Activated gamma-delta T cell treated with anti-CD3 and anti-CD28 coated beads, Interleukin-2, amount 50 U/mL, for 16 hours (primary cell): Measurements from ENCODE around the gene UBE3D.
"Not testable (repeated sequence)": the region's sequence is repeated elsewhere in the genome, so short reads cannot be mapped to it uniquely, and the experiment has no call there.

Experiments used
- DNase-seq: peaks from one replicate; pipeline ENCODE4 v3.0.0-alpha.2; 2020; ENCODE audit warnings: low read depth

UBE3D gene

DNA sequence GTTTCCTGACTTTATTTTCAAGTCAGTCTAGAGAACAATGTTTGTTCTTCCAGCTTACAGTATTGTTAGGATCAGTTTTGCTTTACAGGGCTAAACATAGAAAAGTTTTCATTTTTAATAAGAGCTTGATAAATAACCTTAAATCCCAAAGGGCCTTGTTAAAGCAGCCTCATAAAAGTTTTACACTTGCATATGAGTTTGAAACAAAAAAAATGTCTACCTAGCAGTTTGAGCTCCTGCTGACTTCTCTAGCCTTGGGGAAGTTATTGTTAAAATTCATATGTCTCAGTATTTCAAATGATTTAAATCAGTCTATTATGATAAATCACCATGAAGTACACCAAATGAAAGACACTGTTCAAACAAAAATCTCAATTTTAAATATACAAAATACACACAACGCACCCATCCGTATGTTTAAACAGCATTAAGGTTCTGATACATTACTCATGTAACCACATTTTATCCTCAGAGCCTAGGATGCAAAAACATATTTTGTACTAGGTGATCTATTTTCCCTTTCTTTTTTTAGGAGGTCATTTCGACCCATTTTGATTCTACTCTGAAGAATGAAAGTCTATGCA lies 87.2 kb downstream of the UBE3D start:
- no peak for DNase-seq

DNA sequence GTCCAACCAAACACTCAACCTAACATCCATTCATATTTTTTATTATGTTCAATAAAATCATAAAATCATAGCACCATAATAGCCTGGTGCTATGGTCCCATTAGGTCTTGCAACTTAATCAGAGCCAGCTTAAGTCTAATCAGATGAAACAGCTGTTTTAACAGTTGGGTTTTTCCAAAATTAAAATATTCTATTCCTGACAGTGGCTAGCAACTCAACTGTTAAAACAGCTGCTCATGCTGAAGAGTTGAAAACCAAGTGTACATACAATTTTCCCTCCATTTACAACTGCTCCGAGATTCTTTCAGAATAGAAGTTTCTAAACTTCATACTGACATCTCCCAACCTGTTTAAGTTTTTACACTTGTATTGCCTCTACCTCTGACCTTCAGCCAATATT lies 89.5 kb downstream of the UBE3D start:
- DNase-seq: no peak

DNA sequence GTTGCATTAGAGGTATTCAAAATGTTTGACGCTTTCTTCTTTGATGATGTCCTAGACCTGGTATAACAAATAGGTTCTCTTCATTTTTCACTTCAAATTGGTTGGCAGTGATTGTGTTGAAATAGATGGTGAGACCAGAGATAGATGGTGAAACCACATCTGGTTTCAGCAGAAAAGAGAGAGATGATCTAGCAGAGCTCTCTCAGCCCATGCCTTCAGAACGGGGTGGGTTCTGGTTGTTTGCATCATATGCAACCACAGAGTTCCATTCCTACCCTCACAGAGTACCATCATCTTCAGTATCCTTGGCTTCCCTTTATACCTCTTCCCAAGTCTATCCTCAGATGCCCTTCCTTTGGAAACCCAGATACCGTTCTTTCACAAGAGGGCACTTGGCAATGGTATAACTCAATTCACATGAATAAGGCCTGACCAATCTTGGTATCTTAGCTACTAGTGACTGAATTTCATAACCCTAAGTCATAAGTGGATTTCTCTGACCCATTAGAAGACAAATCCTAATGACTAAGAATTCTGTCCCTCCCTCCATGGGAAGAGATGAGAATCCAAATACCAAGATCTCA lies 93.7 kb downstream of the UBE3D start:
- no peak for DNase-seq

DNA sequence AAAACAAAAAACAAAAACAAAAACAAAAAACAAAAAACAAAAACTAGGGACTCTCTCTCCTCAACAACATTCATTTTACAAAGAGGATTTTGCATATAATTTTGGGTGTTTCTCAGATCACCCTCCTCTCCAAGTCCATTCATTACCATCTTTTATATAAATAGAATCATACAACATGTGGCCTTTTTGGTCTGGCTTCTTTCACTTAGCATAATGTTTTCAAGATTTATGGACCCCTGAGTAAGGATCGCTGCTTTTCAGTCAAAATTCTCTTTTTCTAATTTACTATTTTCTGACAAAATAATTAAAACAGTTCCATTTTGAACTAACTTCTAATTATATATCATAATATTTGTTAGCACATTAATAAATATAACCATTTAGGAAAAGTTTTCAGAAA lies 94.8 kb downstream of the UBE3D start:
- no peak for DNase-seq

DNA sequence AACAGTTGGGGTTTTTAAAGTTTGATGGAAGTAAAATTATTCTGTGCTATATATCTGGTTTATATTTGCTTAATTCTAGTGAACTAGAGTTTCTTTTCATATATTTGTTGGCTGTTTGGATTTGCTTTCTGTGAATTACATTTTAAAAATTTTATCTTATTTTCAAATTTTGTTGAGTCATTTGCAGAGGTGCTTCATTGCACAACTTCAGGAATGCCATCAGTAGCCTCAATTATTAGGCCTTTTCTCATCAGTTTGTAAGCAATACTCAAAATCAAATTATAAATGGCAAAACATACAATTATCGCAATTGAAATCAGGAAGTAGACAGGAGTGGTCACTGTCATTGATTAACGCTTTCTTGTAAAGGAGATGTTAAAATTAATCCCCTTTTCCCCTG lies 96.9 kb downstream of the UBE3D start:
- no peak for DNase-seq

DNA sequence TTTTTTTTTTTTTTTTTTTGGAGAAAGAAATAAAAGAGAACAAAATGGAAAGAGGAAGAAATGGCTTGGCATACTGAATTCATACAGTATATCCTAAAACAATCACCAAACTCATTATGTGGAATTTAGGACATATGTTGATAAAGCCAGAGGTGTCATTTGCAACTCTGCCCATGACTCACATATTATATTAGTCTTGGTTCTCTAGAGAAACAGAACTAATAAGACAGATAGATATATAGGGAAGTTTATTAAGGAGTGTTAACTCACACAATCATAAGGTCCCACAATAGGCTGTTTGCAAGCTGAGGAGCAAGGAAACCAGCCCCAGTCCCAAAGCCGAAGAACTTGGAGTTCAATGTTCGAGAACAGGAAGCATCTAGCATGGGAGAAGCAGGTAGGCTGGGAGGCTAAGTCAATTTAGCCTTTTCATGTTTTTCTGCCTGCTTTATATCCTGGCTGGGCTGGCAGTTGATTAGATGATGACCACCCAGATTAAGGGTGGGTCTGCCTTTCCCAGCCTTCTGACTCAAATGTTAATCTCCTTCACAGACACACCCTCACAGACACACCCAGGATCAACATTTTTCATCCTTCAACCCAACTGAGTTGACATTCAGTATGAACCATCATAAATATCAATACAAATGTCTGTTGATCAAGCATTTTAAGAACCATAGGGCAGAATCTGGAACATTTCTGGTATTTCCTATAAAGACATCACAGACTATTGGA lies 102.3 kb downstream of the UBE3D start:
- DNase-seq: no peak

GRCh38 chr6:82959385-82959941 lies 106.2 kb downstream of the UBE3D start:
- DNase-seq: no peak

DNA sequence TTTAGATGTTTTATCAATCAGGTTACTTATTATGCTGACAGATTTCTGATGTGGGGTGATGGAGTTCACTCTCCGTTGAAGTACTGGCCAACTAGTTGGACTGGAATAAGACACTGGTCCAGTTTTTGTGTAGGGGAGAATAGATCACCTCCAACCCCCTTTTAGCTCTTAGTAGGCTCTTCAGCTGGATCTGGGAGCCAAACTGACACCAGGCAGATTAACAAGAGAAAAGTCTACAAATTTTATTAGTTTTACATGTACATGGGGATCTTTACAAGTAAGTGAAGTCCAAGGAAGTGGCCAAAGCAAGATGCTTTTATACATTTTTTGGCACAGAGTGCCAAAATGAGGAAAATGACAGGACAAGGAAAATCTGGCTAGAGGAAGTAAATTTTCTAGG lies 107.1 kb downstream of the UBE3D start:
- no peak for DNase-seq

- DNase-seq: no peak
These were observed 107.8 kb downstream of the UBE3D start for GRCh38 chr6:82957868-82958245.

DNA sequence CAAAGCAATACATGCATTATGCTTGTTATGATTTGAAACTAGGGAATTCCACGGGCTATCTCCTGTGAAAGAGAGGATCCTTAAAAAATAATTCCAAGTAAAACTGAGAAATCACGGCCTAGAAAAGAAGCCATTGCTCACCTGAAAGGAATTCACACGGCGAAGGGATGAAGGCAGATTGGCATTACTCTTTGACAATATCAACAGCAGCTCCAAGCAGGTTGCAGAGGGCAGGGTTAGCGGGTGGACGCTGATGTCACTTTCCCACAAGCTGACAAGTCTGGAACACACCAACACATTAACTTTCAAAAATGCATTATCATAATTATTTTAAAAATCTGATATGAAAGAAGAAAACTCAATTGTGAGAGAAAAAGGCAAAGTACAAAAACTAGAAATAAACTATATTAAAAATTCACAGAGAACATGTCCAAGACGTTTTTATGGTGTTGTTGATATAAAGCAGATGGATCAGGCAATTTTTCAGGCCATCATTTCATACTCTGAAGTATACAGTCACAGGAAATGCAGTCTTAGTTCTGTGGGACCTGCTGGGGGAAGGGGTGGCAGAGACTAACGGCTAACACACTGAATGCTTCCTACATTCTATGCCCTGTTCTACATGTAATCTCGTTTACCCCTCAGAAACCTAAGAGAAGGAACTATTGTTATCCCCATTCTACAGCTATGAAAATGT lies 108.3 kb downstream of the UBE3D start:
- DNase-seq: no peak

- no peak for DNase-seq
These were observed 109.8 kb downstream of the UBE3D start for GRCh38 chr6:82955841-82956240.

- DNase-seq: no peak
These were observed 110.6 kb downstream of the UBE3D start for GRCh38 chr6:82954937-82955577.

- no peak for DNase-seq
These were observed 111.3 kb downstream of the UBE3D start for GRCh38 chr6:82954356-82954755.

DNA sequence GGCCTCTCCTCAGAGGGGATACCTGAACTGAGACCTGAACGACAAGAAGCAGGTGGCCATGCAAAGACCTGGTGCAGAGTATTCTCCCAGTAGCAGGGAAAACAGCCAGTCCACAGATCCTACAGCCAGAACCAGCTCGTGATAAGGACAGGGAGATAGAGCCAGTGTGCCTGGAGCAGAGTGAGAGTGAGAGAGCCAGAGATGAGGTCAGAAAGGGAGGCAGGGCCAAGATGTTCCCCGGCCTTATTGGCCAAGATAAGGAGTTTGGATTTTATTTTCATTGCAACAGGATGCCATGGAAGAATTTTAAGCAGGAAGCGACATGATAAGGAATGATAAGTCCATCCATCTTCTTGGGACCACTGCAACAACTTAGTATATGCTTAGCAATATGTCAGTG lies 111.8 kb downstream of the UBE3D start:
- no peak for DNase-seq

DNA sequence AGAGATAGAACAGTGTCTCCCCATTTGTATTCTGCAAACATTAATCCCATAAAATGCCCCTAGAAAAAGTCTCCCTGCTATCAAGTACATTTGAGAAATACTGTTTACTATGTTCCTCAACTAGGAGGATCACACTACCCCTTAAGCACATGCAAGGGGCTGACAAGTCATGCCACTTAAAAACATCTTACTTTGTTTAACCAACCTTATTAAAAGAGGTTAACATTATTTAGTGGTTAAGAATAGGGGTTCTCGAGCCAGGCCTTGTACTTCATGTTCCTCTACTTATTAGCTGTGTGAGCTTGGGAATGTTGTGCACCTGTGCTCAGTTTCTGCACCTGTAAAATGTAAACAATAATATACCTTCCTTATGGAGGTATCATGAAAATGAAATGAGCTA lies 113.7 kb downstream of the UBE3D start:
- no peak for DNase-seq

GRCh38 chr6:82951389-82951788 lies 114.3 kb downstream of the UBE3D start:
- no peak for DNase-seq

DNA sequence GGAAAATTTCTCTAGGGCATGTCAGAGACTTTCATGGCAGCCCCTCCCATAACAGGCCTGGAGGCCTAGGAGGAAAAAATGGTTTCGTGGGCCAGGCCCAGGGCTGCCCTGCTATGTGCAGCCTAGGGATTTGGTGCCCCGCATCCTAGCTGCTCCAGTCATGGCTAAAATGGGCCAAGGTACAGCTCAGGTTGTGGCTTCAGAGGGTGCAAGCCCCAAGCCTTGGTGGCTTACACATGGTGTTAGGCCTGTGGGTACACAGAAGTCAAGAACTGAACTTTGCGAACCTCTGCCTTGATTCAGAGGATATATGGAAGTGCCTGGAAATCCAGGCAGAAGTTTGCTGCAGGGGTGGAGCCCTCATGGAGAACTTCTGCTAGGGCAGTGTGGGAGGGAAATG lies 134.7 kb downstream of the UBE3D start:
- not testable (repeated sequence) for DNase-seq

DNA sequence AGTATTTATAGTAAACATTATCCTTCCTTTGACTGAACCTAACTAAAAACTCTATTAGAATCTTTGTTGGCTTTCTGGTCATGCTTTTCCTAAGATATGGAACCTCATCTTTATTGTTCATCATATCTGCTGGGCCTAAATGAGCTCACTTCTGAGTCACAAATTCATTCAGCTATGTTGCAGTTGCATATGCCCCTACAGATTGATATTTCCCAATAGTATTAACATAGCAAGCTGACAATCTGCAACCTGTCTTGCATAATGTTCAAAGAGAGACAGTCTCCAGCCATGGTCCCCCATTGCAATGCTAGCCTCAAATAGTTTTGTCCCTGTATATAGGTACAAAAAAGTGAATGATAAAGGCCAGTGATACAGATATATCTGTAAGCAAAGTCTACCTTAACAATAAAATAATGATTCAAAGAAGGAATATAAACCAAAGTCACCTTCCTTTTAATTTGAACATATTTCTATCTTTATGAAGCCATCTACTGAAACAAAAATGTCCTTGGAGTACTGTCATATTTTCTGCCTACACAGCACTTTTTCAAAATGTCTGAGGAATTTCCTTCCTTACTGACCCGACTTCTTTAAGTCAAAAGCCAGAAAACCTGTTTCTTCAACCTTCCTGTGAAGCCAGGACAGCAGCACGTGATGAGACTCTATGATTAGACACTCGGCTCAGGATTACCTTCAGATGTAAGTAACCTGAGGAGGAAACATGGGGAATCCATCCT lies 140.7 kb downstream of the UBE3D start:
- DNase-seq: no peak

DNA sequence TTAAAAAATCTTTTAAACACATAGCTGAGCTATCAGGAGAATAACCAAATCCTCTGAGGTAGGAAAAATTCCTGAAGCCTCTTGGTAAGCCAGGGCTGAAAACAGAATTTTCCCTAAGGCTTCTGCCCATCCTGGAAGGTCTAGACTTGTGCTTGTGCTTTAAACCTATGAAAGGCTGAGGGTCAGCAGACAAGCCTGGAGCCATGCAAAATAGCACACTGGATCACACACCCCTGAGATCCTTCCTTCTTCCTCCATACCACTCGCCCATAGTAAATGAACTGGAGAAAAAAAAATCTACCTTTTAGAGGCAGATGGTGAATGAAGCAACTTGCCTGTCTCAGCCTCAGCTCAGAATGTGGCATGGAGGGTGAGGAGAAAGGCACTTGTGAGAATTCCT lies 144.4 kb downstream of the UBE3D start:
- no peak for DNase-seq

- no peak for DNase-seq
These were observed 148.1 kb downstream of the UBE3D start for GRCh38 chr6:82917346-82918064.

- no peak for DNase-seq
These were observed 150.0 kb downstream of the UBE3D start for GRCh38 chr6:82915666-82916065.
